ENCODE data around the gene AMH. TPM values are rescaled to one million over a fixed set of nuclear protein-coding genes. Genes with fewer than 3 reads are reported as not detected.
"Not testable (repeated sequence)": the region's sequence is repeated elsewhere in the genome, so short reads cannot be mapped to it uniquely, and the experiment has no call there.

Gene AMH
- polyA plus RNA-seq, 5 donors = 1.1 to 5.2 (median 2.9) TPM

- peak; percentile 97 for DNase-seq
Measured at GRCh38 chr19:2269244-2270156, 20.4 kb downstream of the AMH start.

GRCh38 chr19:2270157-2270422, 21.0 kb downstream of the AMH start:
- no peak for DNase-seq

- peak; percentile 79 to 86 for DNase-seq
Measured at GRCh38 chr19:2270423-2271233, 21.5 kb downstream of the AMH start.

GRCh38 chr19:2271234-2272103, 22.3 kb downstream of the AMH start:
- no peak for DNase-seq

GRCh38 chr19:2273356-2274184, 24.4 kb downstream of the AMH start:
- DNase-seq = peak; percentile 66

DNA sequence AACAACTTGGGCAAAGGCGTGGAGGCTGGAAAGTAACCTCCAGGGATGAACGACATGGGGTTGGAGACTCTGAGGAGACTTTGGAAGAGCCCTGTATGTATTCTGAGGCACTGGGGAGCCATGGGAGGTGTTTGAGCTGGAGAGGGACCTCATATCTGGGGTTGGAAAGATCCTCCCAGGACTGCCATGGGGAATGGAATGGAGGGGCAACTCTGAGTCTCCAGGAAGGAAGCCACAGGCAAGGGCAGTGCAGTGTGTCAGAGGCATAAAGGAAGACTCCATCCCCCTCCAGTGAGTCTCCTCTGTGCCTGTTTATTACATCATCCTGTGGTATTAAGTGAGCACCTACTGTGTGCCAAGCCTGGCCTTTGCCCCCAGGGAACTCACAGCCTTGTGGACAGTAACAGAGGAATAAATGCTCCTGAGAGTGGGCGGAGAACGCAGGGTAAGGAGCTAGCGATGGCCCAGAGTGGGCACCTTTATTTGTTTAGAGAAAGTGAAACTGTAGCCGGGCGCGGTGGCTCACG, 25.1 kb downstream of the AMH start:
- no peak for DNase-seq

- peak in 1 of 2 donors; percentile 52 for DNase-seq
Measured at GRCh38 chr19:2274931-2275535, 25.9 kb downstream of the AMH start.

GRCh38 chr19:2275588-2276428, 26.7 kb downstream of the AMH start:
- no peak for DNase-seq

- DNase-seq = no peak
Measured at GRCh38 chr19:2276429-2276986, 27.4 kb downstream of the AMH start.

DNA sequence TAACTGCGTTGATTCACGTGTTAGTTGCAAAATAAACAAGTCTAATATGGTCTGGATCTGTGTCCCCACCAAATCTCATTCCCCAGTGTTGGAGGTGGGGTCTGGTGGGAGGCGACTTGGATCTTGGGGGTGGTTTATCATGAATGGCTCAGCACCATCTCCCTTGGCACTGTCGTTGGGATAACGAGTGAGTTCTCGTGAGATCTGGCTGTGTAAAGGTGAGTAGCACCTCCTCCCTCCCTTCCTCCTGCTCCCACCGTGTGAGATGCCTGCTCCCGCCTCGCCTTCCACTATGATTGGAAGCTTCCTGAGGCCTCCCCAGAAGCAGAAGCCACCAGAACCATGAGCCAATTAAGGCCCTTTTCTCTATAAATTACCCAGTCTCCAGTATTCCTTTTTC, 28.0 kb downstream of the AMH start:
- DNase-seq = no peak

DNA sequence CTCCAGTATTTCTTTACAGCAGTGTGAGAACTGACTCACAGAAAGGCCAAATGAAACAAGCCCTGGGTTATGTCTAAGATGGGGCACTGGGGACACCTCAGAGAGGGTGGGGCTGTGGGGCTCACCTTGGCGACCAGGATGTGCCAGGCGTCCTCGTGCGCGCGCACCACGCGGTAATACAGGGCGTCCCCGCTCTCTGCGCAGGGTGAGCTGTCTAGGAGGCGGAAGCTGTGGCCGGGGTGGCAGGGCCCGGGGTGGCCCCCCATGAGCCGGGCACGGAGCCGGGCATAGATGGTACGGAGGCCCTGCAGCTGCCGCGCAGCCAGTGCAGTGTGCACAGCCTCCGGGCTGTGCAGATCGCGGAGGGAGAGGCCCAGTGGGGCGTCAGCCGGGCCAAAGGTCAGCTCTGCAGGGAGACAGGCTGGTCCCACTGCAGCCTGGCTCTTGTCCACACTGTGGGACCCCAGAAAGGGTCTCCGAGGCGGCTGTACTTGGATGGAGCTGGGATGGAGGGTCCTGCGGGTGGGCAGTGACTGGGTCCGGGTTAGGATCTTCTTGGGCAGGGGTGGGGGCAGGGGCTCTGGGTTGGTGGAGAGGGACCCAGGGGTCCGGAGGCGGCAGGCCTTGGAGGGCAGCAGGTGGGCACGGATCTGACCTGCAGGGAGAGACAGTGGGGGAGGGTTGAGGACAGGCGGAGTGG, 29.5 kb downstream of the AMH start:
- no peak for DNase-seq

GRCh38 chr19:2280633-2281264, 31.6 kb downstream of the AMH start:
- DNase-seq = no peak

DNA sequence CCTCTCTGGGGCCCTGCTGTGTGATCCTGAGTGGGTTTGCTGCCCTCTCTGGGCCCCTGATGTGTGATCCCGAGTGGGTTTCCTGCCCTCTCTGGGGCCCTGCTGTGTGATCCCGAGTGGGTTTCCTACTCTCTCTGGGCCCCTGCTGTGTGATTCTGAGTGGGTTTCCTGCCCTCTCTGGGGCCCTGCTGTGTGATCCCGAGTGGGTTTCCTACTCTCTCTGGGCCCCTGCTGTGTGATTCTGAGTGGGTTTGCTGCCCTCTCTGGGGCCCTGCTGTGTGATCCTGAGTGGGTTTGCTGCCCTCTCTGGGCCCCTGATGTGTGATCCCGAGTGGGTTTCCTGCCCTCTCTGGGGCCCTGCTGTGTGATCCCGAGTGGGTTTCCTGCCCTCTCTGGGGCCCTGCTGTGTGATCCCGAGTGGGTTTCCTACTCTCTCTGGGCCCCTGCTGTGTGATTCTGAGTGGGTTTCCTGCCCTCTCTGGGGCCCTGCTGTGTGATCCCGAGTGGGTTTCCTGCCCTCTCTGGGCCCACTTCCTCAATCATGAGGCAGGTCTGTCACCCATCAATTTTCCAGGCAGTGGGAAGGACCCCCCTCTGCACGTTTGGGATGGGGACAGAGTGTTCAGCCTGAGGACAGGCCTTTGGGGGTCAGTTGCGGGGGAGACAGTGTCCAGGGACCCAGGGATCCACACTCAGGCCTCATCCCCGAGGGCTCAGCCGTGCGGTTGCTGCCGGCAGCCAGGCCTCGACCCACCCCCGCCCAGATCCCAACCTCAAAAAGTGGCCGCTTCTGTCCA, 32.3 kb downstream of the AMH start:
- DNase-seq = not testable (repeated sequence)

- DNase-seq = peak in 1 of 2 donors; percentile 48
Measured at GRCh38 chr19:2282062-2282861, 33.1 kb downstream of the AMH start, which contains the start of gene PEAK3. Gene PEAK3 (minus strand): TSS chr19:2282175. CDS start chr19:2280931, 1,244 bp downstream.

DNA sequence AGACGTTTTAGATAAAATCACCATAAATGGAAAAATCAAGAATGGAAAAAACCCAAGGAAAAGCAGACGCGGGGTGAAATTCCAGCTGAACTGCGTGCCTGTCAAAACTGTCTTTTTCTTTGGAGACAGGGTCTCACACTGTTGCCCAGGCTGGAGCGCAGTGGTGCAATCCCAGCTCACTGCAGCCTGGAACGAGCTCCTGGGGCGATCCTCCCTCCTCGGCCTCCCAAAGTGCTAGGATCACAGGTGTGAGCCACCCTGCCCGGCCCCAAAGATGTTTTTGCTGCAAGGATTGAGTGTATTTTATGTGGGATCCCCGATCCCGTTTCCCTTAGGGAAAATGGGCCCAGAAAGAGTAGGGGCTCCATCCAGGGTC, 33.7 kb downstream of the AMH start:
- no peak for DNase-seq

All from right lung (tissue), 5 donors.